ENCODE results near the gene EHD4. TPM values are rescaled to one million over a fixed set of nuclear protein-coding genes. Genes with fewer than 3 reads are reported as not detected.

EHD4 gene
- total RNA-seq, 2 donors from 2014 or later = 42.7 to 44.3 TPM

DNA sequence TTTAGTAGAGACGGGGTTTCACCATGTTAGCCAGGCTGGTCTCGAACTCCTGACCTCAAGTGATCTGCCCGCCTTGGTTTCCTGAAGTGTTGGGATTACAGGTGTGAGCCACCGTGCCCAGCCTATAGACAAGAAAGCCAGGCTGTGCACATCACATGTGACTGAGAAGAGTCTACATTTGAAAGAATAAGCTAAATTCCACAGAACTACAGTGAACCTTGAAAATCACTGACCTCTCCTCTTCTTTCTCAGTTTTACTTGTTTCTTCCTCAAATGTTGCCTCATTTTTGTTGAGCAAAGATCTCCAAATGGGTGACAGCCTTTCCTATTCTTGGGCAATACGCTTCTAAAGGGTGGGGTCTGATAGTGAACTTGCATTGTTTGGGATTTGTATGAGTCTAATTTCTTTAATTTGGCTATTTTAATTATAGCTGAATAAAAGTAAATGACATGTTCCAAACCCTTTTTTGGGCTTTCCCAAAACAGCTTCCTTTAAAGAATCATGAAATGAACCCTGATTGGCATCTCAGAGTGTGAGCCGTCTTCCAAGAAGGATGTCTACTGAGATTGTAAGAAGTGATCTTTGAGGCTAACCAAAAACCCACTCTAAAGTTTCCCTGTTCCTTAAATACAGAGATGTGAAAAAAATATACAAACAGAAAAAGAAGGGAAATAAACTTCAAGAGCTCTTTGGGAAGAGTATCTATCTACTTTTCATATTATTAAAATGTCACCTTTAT is 56.9 kb downstream of the EHD4 start:
- intact Hi-C loops (cut with DNase I, micrococcal nuclease) = no loop called here
- DNase-seq (no peak), ATAC-seq (no peak)

- DNase-seq (no peak), ATAC-seq (no peak)
- intact Hi-C loops (cut with DNase I, micrococcal nuclease) = no loop called here
Observed at GRCh38 chr15:41914411-41914810, 57.9 kb downstream of the EHD4 start.

DNA sequence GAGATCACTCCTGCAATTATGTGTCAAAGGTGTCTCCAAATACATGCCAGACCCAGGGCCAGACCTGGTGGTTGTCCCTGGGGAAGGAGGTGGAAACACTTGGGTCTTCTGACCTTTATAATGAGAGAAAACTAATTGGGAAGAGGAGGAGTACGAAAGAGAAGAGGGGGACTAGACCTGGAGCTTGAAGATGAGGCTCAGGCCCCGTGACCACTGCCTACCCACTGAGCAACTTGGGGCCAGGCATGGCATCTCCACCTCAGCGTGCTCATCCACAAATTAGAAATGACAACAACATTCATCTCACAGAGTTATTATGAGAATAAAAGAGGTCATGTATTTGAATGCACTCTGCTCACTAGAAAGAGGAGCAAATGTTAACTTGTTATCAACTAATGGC is 59.1 kb downstream of the EHD4 start:
- no peak for DNase-seq
- intact Hi-C loops (cut with DNase I, micrococcal nuclease) = no loop called here
- no peak for ATAC-seq

DNA sequence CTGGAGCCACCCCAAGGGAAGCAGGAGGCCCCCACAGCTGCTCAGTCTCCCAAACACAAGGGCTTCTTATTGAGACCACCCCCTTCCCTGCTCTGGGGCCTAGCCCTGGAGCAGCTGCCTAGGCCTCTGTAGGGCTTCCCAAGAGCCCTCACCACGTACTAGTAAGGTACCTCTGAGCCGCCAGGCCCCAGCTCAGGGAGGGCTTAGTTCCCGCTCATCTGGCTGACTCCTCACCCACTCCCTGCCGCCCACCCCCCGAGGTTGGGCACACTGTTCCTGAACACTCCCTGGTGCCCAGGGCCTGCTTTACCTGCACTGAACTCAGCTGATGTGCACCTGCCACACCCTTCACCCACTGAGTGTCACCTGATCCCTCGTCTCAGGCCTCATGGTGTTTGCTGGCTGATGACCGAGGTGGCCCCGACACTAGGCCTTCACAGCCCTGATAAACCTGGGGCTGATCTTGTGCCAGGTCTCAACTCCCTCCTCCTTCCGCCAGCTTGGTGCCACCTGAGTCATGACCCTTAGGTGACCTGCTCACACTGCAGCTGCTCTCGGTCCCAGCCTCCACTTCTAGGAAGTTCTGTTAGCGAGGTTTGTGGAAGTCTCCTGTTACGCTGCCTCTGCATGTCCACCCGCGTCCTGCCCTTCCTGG is 60.5 kb downstream of the EHD4 start:
- intact Hi-C loops (cut with DNase I, micrococcal nuclease) = no loop called here
- no peak for DNase-seq
- no peak for ATAC-seq

DNA sequence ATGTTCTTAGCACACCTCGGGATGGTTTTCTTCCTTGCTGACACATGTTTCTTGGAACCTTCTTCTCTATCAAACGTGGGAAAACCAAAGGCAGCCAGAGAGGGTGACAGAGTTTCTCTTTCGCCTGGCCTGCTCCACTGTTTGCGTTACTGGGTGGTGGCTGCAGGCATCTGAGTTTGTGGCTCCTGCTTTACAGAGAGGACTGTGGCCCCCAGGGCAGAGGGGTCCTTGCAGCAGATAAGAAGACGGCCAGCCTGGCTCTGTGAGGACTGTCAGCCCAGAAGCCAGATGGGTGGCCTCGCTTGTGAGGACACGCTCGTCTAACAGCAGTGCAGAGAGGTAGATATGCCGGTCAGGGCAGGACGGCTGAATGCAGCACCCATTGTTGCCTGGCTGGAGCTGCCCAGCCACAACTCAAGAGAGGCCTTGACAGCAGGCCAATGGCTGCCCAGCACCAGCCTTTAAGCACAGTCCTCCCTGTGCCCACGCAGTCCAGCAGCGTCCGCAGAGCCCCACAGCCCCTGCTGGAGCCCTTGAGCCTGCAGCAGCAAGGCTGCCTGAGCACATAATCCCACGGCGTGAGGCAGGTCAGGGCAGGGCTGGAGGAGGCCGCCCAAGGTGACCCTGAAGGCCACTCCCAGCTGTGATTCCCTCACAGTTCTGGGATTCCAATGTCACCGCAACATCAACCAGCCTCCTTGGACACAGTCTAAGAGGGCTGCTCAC is 63.5 kb downstream of the EHD4 start:
- peak; percentile 64 for ATAC-seq
- intact Hi-C loops (cut with DNase I, micrococcal nuclease) = no loop called here
- DNase-seq = no peak

DNA sequence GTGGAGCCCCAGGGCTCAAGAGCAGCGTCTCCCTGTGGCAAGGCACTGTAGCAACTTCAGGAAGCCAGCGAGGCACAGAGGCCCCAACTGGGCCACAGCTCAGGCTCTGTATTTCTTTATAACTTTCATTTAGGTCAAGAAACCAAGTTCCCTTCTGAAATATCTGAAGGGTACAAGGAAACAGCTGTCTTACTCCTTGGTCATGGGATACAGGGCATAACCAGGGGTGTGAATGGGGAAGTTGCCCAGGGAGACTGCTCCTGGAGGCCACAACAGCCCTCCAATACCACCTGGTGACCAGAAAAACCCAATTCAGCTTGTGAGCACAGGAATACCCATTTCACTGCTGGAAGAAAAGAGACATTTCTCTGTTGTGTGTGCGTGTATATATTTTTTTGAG is 65.2 kb downstream of the EHD4 start:
- no peak for ATAC-seq
- intact Hi-C loops (cut with DNase I, micrococcal nuclease) = no loop called here
- no peak for DNase-seq

- intact Hi-C loops (cut with DNase I, micrococcal nuclease) = no loop called here
- DNase-seq (no peak), ATAC-seq (no peak)
Observed at GRCh38 chr15:41906608-41907007, 65.7 kb downstream of the EHD4 start.

DNA sequence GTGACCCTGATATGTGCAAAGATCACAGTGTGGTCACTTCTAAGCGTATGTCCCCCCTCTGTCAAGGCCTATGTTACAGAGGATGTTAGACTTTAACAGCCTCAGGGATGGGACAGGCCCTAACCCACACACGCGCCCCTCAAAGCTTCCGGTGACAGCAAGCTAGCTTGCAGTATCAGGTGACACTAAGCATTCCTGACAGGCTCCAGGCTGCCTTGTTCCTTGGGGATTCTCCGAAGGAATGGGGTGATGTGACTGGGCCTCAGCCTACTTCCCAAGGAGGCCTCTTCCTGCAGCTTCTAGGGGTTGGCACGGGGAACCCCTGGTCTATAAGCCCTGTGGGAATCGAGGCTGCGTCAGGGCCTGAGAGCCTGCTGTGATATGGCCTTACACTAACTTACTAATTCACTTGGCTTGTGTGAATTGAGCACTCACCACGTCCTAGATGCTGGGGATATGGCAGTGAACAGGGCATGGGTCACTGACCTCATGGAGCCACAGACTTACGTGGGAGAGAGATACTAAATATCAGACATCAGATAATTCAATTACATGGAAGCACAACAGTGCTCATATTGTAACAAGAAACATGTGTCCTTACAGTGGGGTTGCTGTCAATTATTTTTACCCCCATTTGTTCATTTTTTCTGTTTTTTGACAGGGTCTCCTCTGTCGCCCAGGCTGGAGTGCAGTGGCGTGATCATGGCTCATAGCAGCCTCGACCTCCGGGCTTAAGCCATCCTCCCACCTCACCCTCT is 67.1 kb downstream of the EHD4 start:
- no peak for ATAC-seq
- no peak for DNase-seq
- intact Hi-C loops (cut with DNase I, micrococcal nuclease) = no loop called here

GRCh38 chr15:41904541-41905005 is 67.8 kb downstream of the EHD4 start:
- intact Hi-C loops (cut with DNase I, micrococcal nuclease) = no loop called here
- DNase-seq = peak in 1 of 2 donors; percentile 69
- peak; percentile 65 for ATAC-seq

- no peak for DNase-seq
- intact Hi-C loops (cut with DNase I, micrococcal nuclease) = no loop called here
- ATAC-seq = no peak
Observed at GRCh38 chr15:41903782-41904181, 68.6 kb downstream of the EHD4 start.

DNA sequence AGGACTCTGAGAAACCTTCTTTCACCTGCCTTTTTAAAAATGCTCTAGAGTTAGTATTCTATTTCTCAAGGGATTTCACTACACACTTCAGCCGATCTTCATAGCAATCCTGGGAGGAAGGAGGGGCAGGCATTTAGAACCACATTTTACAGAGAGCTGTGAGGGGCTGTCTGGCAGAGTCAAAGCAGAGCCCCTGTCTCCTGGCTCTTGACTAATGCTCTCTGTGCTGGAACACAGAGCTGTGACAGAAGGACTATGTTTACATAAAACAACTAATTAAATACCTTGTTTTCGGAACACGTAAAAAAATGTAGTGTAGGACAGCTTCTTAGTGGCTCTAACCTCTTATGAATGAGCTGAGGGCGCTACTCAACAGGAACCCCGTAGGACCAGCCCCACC is 70.9 kb downstream of the EHD4 start:
- no peak for ATAC-seq
- intact Hi-C loops (cut with DNase I, micrococcal nuclease) = no loop called here
- no peak for DNase-seq

GRCh38 chr15:41900526-41901380 is 71.6 kb downstream of the EHD4 start:
- no peak for DNase-seq

GRCh38 chr15:41899854-41900442 is 72.4 kb downstream of the EHD4 start:
- DNase-seq (no peak), ATAC-seq (no peak)

More at GRCh38 chr15:41900526-41901380, 71.6 kb downstream of the EHD4 start:
- no peak for ATAC-seq
- intact Hi-C loops (cut with DNase I, micrococcal nuclease) = no loop called here

DNA sequence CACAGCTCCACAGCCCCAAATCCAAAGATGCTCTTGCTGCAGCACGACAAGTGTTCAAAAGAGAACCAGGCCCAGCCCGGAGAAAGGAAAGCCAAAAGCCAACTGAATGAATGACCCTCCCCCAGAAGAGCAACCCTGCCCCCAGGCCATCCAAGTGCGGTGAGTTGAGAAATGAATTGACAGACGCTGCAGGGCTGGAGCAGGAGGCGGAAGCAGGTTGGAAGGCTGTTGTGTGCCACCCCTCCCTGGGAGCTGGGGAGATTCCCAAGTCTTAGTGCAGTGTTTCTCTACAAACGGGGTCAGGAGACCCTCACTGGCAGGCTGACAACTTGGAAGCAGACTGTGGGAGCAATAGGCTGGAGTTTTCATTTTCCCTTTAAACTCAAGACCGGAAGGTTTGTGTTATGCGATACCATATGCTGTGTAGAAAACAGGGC is 75.0 kb downstream of the EHD4 start:
- intact Hi-C loops (cut with DNase I, micrococcal nuclease) = no loop called here
- no peak for ATAC-seq
- no peak for DNase-seq

More at GRCh38 chr15:41899854-41900442, 72.4 kb downstream of the EHD4 start:
- intact Hi-C loops (cut with DNase I, micrococcal nuclease) = no loop called here

DNA sequence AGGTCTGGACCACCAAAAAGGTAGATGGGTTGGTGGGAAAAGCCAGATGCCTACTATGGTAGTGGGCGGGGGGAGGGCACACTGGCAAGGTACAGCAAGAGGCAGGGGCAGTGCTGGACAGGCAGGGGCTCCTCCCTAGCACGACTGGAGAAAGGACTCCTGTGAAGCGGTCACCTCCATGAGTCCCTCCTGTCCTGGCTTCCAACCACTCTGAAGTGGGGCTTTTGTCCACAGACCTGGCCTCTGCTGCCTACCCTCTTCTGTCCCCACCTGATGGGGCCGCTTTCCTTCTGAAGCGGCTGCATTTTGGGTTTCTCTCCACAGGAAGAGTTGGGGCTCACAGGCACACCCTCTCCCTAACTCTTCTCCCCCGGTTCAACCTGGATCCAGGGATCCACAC is 75.8 kb downstream of the EHD4 start:
- intact Hi-C loops (cut with DNase I, micrococcal nuclease) = no loop called here
- DNase-seq (no peak), ATAC-seq (no peak)

- ATAC-seq (no peak), DNase-seq (no peak)
- intact Hi-C loops (cut with DNase I, micrococcal nuclease) = no loop called here
Observed at GRCh38 chr15:41895957-41896356, 76.4 kb downstream of the EHD4 start.

- DNase-seq (no peak), ATAC-seq (no peak)
- intact Hi-C loops (cut with DNase I, micrococcal nuclease) = no loop called here
Observed at GRCh38 chr15:41895491-41895890, 76.9 kb downstream of the EHD4 start.
